ENCODE data around the gene SNRNP25.
"Not testable (repeated sequence)": the region's sequence is repeated elsewhere in the genome, so short reads cannot be mapped to it uniquely, and the experiment has no call there.

SNRNP25 gene

DNA sequence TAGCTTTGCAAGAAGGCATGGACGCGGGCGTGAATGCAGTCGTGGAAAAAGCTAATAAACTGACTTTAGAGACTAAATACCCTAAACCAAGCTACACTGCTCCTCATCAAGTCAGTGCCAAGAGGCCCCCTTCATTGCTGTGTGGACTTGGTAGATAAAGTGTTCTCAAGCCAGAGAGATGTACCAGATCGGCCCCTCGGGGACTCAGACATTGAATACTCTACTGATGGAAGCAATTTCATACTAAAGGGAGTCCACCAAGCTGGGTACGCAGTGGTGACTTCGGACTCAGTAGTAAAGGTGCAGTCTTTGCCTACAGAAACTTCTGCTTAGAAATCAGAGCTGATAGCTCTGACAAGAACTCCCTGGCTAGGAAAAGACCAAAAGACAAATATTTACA lies 9.0 kb upstream of the SNRNP25 start:
- TF ChIP-seq LEF1 (IDR thresholded peaks at IDR 0.05; ENCODE audit: borderline replicate concordance) (no peak), L3MBTL2 (conservative IDR thresholded peaks at IDR 0.05) (no peak), CTBP1 (IDR thresholded peaks at IDR 0.05; ENCODE audit: borderline replicate concordance) (no peak), NFRKB (IDR thresholded peaks at IDR 0.05) (no peak), SUZ12 (IDR thresholded peaks at IDR 0.05) (no peak), ELF4 (IDR thresholded peaks at IDR 0.05) (no peak), ZNF384 (IDR thresholded peaks at IDR 0.05) (no peak), HDGF (IDR thresholded peaks at IDR 0.05; ENCODE audit: borderline replicate concordance) (no peak), BHLHE40 (IDR thresholded peaks at IDR 0.05; ENCODE audit: borderline replicate concordance) (no peak), FOXK2 (IDR thresholded peaks at IDR 0.05) (no peak), SP1 (IDR thresholded peaks at IDR 0.05) (no peak), FOXM1 (IDR thresholded peaks at IDR 0.05; ENCODE audit: borderline replicate concordance) (no peak), FOXA1 (IDR thresholded peaks at IDR 0.05) (no peak), ARNT (IDR thresholded peaks at IDR 0.05) (no peak), TARDBP (IDR thresholded peaks at IDR 0.05) (no peak)
- TF ChIP-seq, protein P1, sequence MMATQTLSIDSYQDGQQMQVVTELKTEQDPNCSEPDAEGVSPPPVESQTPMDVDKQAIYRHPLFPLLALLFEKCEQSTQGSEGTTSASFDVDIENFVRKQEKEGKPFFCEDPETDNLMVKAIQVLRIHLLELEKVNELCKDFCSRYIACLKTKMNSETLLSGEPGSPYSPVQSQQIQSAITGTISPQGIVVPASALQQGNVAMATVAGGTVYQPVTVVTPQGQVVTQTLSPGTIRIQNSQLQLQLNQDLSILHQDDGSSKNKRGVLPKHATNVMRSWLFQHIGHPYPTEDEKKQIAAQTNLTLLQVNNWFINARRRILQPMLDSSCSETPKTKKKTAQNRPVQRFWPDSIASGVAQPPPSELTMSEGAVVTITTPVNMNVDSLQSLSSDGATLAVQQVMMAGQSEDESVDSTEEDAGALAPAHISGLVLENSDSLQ (IDR thresholded peaks at IDR 0.05): no peak
- DNase-seq (ENCODE audit: extremely low spot score): no peak
- CTCF ChIA-PET: no interaction called here
- POLR2A ChIA-PET: interaction anchor here (0.7 kb wide), 1 partner anchor 9 kb away, joined by 3 read pairs; the partner anchor contains the start of genes POLR3K and SNRNP25

DNA sequence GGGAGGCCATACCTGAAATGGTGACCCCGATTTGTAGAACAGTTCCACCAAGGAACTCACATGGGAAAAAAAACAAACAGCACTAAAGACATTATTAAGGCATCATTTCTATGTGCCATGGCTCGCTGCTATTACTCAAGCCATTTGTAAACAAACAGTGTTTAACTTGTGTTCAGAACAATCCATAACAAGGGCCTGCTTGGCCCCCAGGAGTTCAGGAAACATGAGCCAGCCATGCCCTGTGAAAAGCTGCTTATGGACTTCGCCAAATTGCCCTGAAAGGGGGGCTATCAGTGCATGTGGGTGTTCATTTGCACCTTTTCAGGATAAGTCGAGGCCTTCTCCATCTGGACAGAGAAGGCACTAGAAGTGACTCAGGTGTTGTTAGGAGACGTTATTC lies 8.2 kb upstream of the SNRNP25 start:
- POLR2A ChIA-PET: no interaction called here
- TF ChIP-seq, protein P1 (IDR thresholded peaks at IDR 0.05): no peak
- no peak for DNase-seq (ENCODE audit: extremely low spot score)
- CTCF ChIA-PET: no interaction called here

DNA sequence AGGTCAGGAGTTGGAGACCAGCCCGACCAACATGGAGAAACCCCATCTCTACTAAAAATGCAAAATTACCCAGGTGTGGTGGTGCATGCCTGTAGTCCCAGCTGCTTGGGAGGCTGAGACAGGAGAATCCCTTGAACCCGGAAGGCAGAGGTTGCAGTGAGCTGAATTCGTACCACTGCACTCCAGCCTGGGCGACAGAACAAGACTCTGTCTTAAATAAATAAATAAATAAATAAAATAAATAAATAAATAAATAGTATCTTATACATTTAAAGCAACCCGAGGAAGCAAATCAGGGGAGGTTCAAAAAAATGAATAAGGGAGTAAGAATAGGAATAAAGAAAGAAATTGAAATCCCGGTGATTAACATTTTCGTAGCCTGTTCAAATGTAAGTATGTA lies 7.1 kb upstream of the SNRNP25 start:
- DNase-seq (ENCODE audit: extremely low spot score): not testable (repeated sequence)

DNA sequence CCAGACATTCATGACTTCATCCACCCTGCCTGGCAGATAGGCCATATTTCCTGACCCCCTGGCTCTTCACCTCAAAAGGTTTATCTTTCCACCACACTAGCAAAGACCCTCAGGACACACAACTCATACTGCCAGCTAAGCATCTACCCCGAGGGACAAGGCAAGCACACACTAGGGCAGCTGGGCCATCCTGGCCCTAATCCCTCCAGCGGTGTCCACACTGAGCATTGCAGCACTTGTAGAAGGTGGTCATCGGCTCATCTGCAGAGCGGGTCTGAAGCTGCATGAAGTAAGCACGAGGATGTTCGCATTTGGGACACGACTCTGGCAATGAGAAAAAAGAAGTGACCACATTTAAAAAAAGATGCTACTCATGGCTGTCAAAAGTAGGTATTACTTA lies 6.4 kb upstream of the SNRNP25 start:
- DNase-seq (ENCODE audit: extremely low spot score): no peak
- ChIA-PET CTCF (no interaction called here), POLR2A (no interaction called here)
- TF ChIP-seq L3MBTL2 (conservative IDR thresholded peaks at IDR 0.05) (no peak), FOXK2 (IDR thresholded peaks at IDR 0.05) (no peak), ELF4 (IDR thresholded peaks at IDR 0.05) (no peak), CTBP1 (IDR thresholded peaks at IDR 0.05; ENCODE audit: borderline replicate concordance) (no peak), NFRKB (IDR thresholded peaks at IDR 0.05) (no peak), SUZ12 (IDR thresholded peaks at IDR 0.05) (no peak)

More for the DNA sequence above, 7.1 kb upstream of the SNRNP25 start:
- POLR2A ChIA-PET, CTCF ChIA-PET: not testable (repeated sequence)

DNA sequence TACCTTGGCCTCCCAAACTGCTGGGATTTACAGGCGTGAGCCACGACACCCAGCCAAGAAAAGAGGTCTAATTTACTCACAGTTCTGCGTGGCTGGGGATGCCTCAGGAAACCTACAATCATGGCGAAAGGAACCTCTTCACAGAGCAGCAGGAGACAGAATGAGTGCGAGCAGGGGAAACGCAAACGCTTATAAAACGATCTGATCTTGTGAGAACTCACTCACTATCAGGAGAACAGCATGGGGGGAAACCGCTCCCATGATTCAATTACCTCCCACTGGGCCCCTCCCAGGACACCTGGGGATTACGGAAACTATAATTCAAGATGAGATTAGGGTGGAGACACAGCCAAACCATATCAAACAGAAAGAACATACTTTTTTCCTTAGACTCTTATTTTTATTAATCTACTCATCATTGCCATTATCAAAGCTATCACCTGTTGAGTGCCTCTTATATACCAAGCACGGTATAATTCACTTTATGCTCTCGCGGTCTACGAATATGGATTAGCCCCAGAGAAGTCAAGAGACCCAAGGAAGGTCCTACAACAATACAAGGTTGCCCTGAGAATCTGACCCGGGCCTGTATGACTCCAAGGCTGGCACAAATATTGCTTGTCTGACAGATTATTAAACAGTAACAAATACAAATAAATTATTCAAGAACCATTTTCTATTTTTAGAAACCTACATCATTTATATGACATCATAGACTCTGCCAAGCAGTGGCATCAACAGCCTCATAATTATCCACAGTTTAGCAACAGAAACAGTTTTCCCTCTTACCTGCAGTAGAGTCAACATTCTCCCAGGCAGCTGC lies 2.6 kb upstream of the SNRNP25 start:
- CTCF ChIA-PET: no interaction called here
- DNase-seq (ENCODE audit: extremely low spot score): no peak
- POLR2A ChIA-PET: no interaction called here
- TF ChIP-seq FOXA1 (IDR thresholded peaks at IDR 0.05) (no peak), CTBP1 (IDR thresholded peaks at IDR 0.05; ENCODE audit: borderline replicate concordance) (no peak), FOXK2 (IDR thresholded peaks at IDR 0.05) (no peak), L3MBTL2 (conservative IDR thresholded peaks at IDR 0.05) (no peak), SUZ12 (IDR thresholded peaks at IDR 0.05) (no peak), TARDBP (IDR thresholded peaks at IDR 0.05) (no peak), FOXM1 (IDR thresholded peaks at IDR 0.05; ENCODE audit: borderline replicate concordance) (no peak), HDGF (IDR thresholded peaks at IDR 0.05; ENCODE audit: borderline replicate concordance) (no peak), ZNF384 (IDR thresholded peaks at IDR 0.05) (no peak), SP1 (IDR thresholded peaks at IDR 0.05) (no peak), ELF4 (IDR thresholded peaks at IDR 0.05) (no peak), ARNT (IDR thresholded peaks at IDR 0.05) (no peak), LEF1 (IDR thresholded peaks at IDR 0.05; ENCODE audit: borderline replicate concordance) (no peak), BHLHE40 (IDR thresholded peaks at IDR 0.05; ENCODE audit: borderline replicate concordance) (no peak), NFRKB (IDR thresholded peaks at IDR 0.05) (no peak)
- TF ChIP-seq, protein P1 (IDR thresholded peaks at IDR 0.05): no peak

DNA sequence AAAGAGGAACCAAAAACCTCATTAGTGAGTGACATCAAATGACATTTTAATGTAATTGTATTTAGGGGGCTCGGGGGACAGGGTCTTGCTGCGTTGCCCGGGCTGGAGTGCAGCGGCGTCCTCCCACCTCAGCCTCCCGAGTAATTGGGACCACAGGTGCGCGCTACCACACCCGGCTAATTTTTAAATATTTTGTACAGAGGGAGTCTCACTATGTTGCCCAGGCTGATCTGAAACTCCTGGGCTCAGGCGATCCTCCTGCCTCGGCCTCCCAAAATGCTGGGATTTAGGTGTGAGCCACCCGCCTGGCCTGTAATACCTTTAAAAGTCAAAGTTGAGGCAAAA lies 581 bp downstream of the SNRNP25 start:
- ChIA-PET POLR2A (interaction anchor here (0.8 to 2.1 kb wide), 3 partner anchors 11 to 174 kb away, joined by 3 to 31 read pairs (median 7); no protein-coding TSS in a partner anchor), CTCF (interaction anchor here (0.8 kb wide), 1 partner anchor 8 kb away, joined by 3 read pairs; no protein-coding TSS in a partner anchor)
- TF ChIP-seq, protein P1 (IDR thresholded peaks at IDR 0.05): no peak
- TF ChIP-seq ELF4 (IDR thresholded peaks at IDR 0.05) (no peak), FOXK2 (IDR thresholded peaks at IDR 0.05) (no peak), SUZ12 (IDR thresholded peaks at IDR 0.05) (no peak), SP1 (IDR thresholded peaks at IDR 0.05) (no peak), NFRKB (IDR thresholded peaks at IDR 0.05) (no peak), HDGF (IDR thresholded peaks at IDR 0.05; ENCODE audit: borderline replicate concordance) (no peak), LEF1 (IDR thresholded peaks at IDR 0.05; ENCODE audit: borderline replicate concordance) (no peak), FOXM1 (IDR thresholded peaks at IDR 0.05; ENCODE audit: borderline replicate concordance) (no peak), BHLHE40 (IDR thresholded peaks at IDR 0.05; ENCODE audit: borderline replicate concordance) (no peak), L3MBTL2 (conservative IDR thresholded peaks at IDR 0.05) (no peak), CTBP1 (IDR thresholded peaks at IDR 0.05; ENCODE audit: borderline replicate concordance) (no peak), TARDBP (IDR thresholded peaks at IDR 0.05) (no peak), ZNF384 (IDR thresholded peaks at IDR 0.05) (no peak), FOXA1 (IDR thresholded peaks at IDR 0.05) (no peak), ARNT (IDR thresholded peaks at IDR 0.05) (no peak)
- no peak for DNase-seq (ENCODE audit: extremely low spot score)
